GM10266 (cell line): ENCODE measurements around the gene LRIT2.
A peak's percentile ranks its signal among the peaks of the same experiment; 100 is the strongest.

Experiments
- DNase-seq: peaks from one replicate; pipeline ENCODE4 v3.0.0; 2012; ENCODE audit errors: extremely low spot score
- CTCF ChIP-seq: IDR thresholded peaks from 2 replicates; pipeline ENCODE4 v1.5.1; 2012; ENCODE audit warnings: mild to moderate bottlenecking, low read depth; ENCODE audit not compliant: control insufficient read depth, insufficient read depth; ENCODE audit errors: missing control alignments

Gene LRIT2

GRCh38 chr10:84200537-84201243 is 24.7 kb downstream of the LRIT2 start:
- DNase-seq, result no peak
- TF ChIP-seq CTCF, result no peak

GRCh38 chr10:84198206-84198915 is 27.0 kb downstream of the LRIT2 start:
- DNase-seq, result no peak
- no peak for TF ChIP-seq CTCF

- DNase-seq, result no peak
- TF ChIP-seq CTCF, result no peak
Measured at GRCh38 chr10:84197643-84198042, 27.7 kb downstream of the LRIT2 start.

DNA sequence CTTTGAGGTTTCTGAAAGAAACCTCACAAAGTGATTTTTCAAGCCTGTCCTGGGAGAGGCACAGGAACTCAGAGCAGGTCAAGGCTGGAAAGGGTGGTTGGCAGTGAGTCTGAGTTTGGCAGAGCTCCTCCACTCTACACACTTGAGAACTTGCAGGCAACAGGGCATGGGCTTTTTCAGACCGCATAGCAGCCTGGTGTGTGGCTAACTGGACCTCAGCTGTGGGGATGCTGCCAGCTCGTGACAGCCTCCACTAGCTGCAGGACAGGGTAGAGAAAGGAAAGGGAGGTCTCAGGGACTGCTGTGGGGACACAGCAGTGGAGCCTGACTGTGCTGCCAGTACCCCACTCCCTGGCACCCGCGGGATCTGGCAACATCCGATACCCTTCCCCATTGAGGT is 28.4 kb downstream of the LRIT2 start:
- no peak for DNase-seq
- TF ChIP-seq CTCF, result no peak

GRCh38 chr10:84196083-84196482 is 29.3 kb downstream of the LRIT2 start:
- no peak for TF ChIP-seq CTCF

GRCh38 chr10:84195044-84195830 is 30.1 kb downstream of the LRIT2 start:
- DNase-seq, result no peak
- no peak for TF ChIP-seq CTCF

More at GRCh38 chr10:84196083-84196482, 29.3 kb downstream of the LRIT2 start:
- no peak for DNase-seq

GRCh38 chr10:84194424-84195043 is 30.8 kb downstream of the LRIT2 start, which contains the start of gene CDHR1:
TSS of gene CDHR1 (plus strand) at chr10:84194537. CDS start at chr10:84194761, 224 bp downstream.
- TF ChIP-seq CTCF, result no peak
- peak; percentile 77 for DNase-seq
